ENCODE data around the gene AKAP3.

- TF ChIP-seq CTCF (IDR thresholded peaks at IDR 0.05) (no peak), POLR2A (IDR thresholded peaks at IDR 0.05) (no peak)
These were observed 45.4 kb downstream of the AKAP3 start for GRCh38 chr12:4603421-4603820.

All from thyroid gland (tissue), 4 donors.